Subcutaneous abdominal adipose tissue (tissue), 5 donors: ENCODE results near the gene GPC6.

ENCODE experiments used
- H3K27ac ChIP-seq: one replicate; pipeline ENCODE4 v1.7.0; 2013; ENCODE audit warnings: low read depth, mild to moderate bottlenecking, inconsistent platforms, low read length, moderate library complexity
- H3K27me3 ChIP-seq, 5 donors: one replicate each; pipeline ENCODE4 v1.7.0; 2013; ENCODE audit warnings: low read length in 5 of 5, inconsistent platforms in 1 of 5; ENCODE audit not compliant: control insufficient read depth in 5 of 5, insufficient read depth in 4 of 5
- H3K36me3 ChIP-seq, 5 donors: one replicate each; pipeline ENCODE4 v1.7.0; 2013; ENCODE audit warnings: low read length in 5 of 5; ENCODE audit not compliant: control insufficient read depth in 5 of 5, insufficient read depth in 5 of 5
- H3K4me1 ChIP-seq, 5 donors: one replicate each; pipeline ENCODE4 v1.7.0; 2013; ENCODE audit warnings: low read length in 5 of 5, mild to moderate bottlenecking in 3 of 5, moderate library complexity in 1 of 5; ENCODE audit not compliant: control insufficient read depth in 5 of 5, insufficient read depth in 5 of 5
- H3K4me3 ChIP-seq, 5 donors: one replicate each; pipeline ENCODE4 v1.7.0; 2013; ENCODE audit warnings: low read length in 5 of 5, low read depth in 1 of 5
- H3K9ac ChIP-seq, 5 donors: one replicate each; pipeline ENCODE4 v1.7.0; 2013; ENCODE audit warnings: low read length in 5 of 5, mild to moderate bottlenecking in 4 of 5, moderate library complexity in 3 of 5
- H3K9me3 ChIP-seq, 5 donors: one replicate each; pipeline ENCODE4 v1.7.0; 2013; ENCODE audit warnings: low read length in 5 of 5; ENCODE audit not compliant: control insufficient read depth in 5 of 5
- donor health status: healthy.
- donor health status: healthy.
- donor health status: healthy.
- donor health status: healthy.
- donor health status: healthy.

The GPC6 gene

GRCh38 chr13:93620181-93620765, 393.7 kb downstream of the GPC6 start:
- Histone ChIP-seq H3K36me3 (no peaks in the 10 kb centered on the region), H3K4me1 (no peaks in the 10 kb centered on the region), H3K27me3 (no peaks in the 10 kb centered on the region), H3K4me3 (no peak overlapping the region), H3K27ac (no peak overlapping the region), H3K9me3 (no peaks in the 10 kb centered on the region), H3K9ac (no peak overlapping the region)

GRCh38 chr13:93621051-93621450, 394.4 kb downstream of the GPC6 start:
- Histone ChIP-seq H3K4me1 (no peaks in the 10 kb centered on the region), H3K27ac (no peak overlapping the region), H3K4me3 (no peak overlapping the region), H3K9me3 (no peaks in the 10 kb centered on the region), H3K27me3 (no peaks in the 10 kb centered on the region), H3K36me3 (no peaks in the 10 kb centered on the region), H3K9ac (no peak overlapping the region)

- Histone ChIP-seq H3K36me3 (no peaks in the 10 kb centered on the region), H3K4me3 (no peak overlapping the region), H3K9me3 (no peaks in the 10 kb centered on the region), H3K4me1 (no peaks in the 10 kb centered on the region), H3K9ac (no peak overlapping the region), H3K27ac (no peak overlapping the region), H3K27me3 (no peaks in the 10 kb centered on the region)
Observed at GRCh38 chr13:93621966-93622365, 395.4 kb downstream of the GPC6 start.

- no peaks in the 10 kb centered on the region for H3K4me1 ChIP-seq
- no peaks in the 10 kb centered on the region for H3K9me3 ChIP-seq
Observed at GRCh38 chr13:93624311-93624777, 397.7 kb downstream of the GPC6 start.

GRCh38 chr13:93625536-93625935, 398.9 kb downstream of the GPC6 start:
- Histone ChIP-seq H3K9me3 (no peaks in the 10 kb centered on the region), H3K27me3 (no peaks in the 10 kb centered on the region), H3K27ac (no peak overlapping the region), H3K9ac (no peak overlapping the region), H3K36me3 (no peaks in the 10 kb centered on the region), H3K4me3 (no peak overlapping the region), H3K4me1 (no peaks in the 10 kb centered on the region)

More at GRCh38 chr13:93624311-93624777, 397.7 kb downstream of the GPC6 start:
- Histone ChIP-seq H3K4me3 (no peak overlapping the region), H3K27ac (no peak overlapping the region), H3K27me3 (no peaks in the 10 kb centered on the region), H3K9ac (no peak overlapping the region), H3K36me3 (no peaks in the 10 kb centered on the region)

GRCh38 chr13:93628136-93628797, 401.7 kb downstream of the GPC6 start:
- no peaks in the 10 kb centered on the region for H3K4me1 ChIP-seq
- no peaks in the 10 kb centered on the region for H3K27me3 ChIP-seq
- no peak overlapping the region for H3K4me3 ChIP-seq
- H3K27ac ChIP-seq, result no peak overlapping the region
- no peak overlapping the region for H3K9ac ChIP-seq
- no peaks in the 10 kb centered on the region for H3K9me3 ChIP-seq
- H3K36me3 ChIP-seq, result no peaks in the 10 kb centered on the region

- peaks cover 0 to 8% (median 0%) of the 10 kb centered on the region in 5 donors for H3K4me1 ChIP-seq
- no peaks in the 10 kb centered on the region for H3K9me3 ChIP-seq
- H3K36me3 ChIP-seq, result no peaks in the 10 kb centered on the region
- no peak overlapping the region for H3K9ac ChIP-seq
- no peaks in the 10 kb centered on the region for H3K27me3 ChIP-seq
- no peak overlapping the region for H3K4me3 ChIP-seq
- H3K27ac ChIP-seq, result no peak overlapping the region
Observed at GRCh38 chr13:93635616-93636032, 409.0 kb downstream of the GPC6 start.

GRCh38 chr13:93637852-93638251, 411.2 kb downstream of the GPC6 start:
- H3K36me3 ChIP-seq, result no peaks in the 10 kb centered on the region
- peaks cover 0 to 8% (median 0%) of the 10 kb centered on the region in 5 donors for H3K4me1 ChIP-seq
- no peaks in the 10 kb centered on the region for H3K9me3 ChIP-seq
- no peak overlapping the region for H3K9ac ChIP-seq
- no peaks in the 10 kb centered on the region for H3K27me3 ChIP-seq
- no peak overlapping the region for H3K4me3 ChIP-seq
- H3K27ac ChIP-seq, result no peak overlapping the region

GRCh38 chr13:93640452-93640851, 413.8 kb downstream of the GPC6 start:
- H3K27ac ChIP-seq, result no peak overlapping the region
- H3K9me3 ChIP-seq, result no peaks in the 10 kb centered on the region
- H3K4me3 ChIP-seq, result no peak overlapping the region
- no peaks in the 10 kb centered on the region for H3K27me3 ChIP-seq
- H3K4me1 ChIP-seq, result peaks cover 0 to 7% (median 0%) of the 10 kb centered on the region in 5 donors
- H3K36me3 ChIP-seq, result no peaks in the 10 kb centered on the region
- no peak overlapping the region for H3K9ac ChIP-seq

GRCh38 chr13:93646245-93646644, 419.6 kb downstream of the GPC6 start:
- no peak overlapping the region for H3K4me3 ChIP-seq
- H3K9ac ChIP-seq, result no peak overlapping the region
- H3K27me3 ChIP-seq, result no peaks in the 10 kb centered on the region
- H3K27ac ChIP-seq, result no peak overlapping the region
- no peaks in the 10 kb centered on the region for H3K9me3 ChIP-seq
- H3K4me1 ChIP-seq, result no peaks in the 10 kb centered on the region
- H3K36me3 ChIP-seq, result no peaks in the 10 kb centered on the region
